GM18873 (cell line): ENCODE data around the gene DMAP1.
"Not testable (repeated sequence)": the region's sequence is repeated elsewhere in the genome, so short reads cannot be mapped to it uniquely, and the experiment has no call there.

Experiments
- ATAC-seq: cut with Tn5 transposase; IDR thresholded peaks from one replicate; pipeline ENCODE4 v1.9.1; 2021; ENCODE audit warnings: mild to moderate bottlenecking, moderate library complexity, moderate number of reproducible peaks; ENCODE audit not compliant: unreplicated experiment, low FRiP score

The DMAP1 gene

DNA sequence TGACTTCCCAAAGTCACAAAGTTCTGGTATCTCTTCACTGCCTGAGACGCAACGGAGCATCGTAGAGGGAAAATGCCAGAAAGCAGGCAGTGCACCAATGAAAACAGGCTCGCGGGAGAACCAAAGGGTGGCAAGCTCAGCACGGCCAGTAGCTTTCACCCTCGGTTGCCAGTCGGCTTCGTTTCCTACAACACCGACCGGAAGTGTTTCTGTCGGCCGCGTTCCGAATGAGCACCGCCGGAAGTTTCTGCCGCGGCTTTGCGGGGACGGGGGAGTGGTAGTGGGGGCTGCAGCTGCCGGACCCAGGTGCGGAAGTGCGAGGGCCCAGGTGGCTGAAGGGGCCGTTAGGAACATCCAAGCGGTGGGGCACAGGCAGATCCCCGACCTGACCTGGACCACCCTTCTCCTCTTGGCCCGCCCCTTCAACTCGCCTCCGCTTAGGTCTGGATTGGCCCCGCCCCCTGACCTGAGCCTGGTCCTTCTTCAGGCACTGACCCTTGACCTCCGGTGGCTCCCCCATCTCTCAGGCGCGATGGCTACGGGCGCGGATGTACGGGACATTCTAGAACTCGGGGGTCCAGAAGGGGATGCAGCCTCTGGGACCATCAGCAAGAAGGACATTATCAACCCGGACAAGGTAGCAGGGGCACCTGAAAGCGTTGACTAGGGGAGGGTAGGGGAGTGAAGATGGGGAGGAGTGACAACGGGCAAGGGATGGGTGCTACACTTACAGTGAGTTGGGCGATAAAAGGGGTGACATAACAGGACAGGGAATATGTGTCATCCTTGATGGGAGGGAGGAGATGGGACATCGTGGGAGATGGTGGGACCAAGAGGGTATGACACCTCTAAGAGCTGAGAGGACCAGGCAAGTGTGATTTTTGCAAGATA, at the start of gene DMAP1:
DMAP1 (plus strand) TSS at position 250 of the 891 bp plus-strand sequence; CDS start at position 533, 283 bp downstream.
- peak; percentile 46 for ATAC-seq

- no peak for ATAC-seq
Observed at GRCh38 chr1:44168520-44169098, 44.7 kb upstream of the DMAP1 start.

GRCh38 chr1:44170281-44170823, 42.9 kb upstream of the DMAP1 start:
- no peak for ATAC-seq

DNA sequence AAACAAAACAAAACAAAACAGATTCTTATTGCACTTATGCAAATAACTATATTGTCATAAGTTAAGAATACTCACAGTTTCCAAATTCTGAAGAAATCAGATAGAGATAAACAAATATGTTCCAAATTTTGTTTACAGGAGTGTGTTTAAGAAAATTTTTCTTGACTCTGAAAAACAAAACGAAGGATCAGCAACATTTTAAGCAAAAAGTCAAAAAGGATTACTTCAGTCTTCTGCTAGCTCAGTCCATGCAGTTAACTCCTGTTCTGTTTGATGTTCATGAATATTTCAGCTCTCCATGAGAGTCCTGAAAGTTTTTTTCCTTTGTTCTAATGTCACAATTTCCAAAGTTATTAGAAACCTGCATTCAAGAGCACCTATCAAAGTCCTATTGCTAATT, 38.6 kb upstream of the DMAP1 start:
- ATAC-seq = no peak

GRCh38 chr1:44200336-44200735, 12.9 kb upstream of the DMAP1 start:
- ATAC-seq = no peak

GRCh38 chr1:44206545-44206944, 6.7 kb upstream of the DMAP1 start:
- ATAC-seq = not testable (repeated sequence)

DNA sequence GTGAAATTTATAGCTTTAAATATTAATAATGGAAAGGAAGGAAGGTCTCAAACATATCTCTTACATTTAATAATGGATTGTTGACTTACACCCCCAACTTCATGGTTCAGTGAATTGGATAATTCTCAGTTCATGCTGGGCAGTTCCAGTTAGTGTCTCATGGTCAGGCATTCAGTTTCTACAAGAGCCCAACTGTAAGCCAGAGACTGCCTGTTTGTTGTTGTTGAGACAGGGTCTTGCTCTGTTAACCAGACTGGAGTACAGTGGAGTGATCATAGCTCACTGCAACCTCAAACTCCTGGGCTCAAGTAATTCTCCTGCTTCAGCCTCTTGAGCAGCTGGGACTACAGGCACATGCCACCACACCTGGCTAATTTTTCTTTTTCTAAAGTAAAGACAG, 5.0 kb upstream of the DMAP1 start:
- ATAC-seq = no peak

DNA sequence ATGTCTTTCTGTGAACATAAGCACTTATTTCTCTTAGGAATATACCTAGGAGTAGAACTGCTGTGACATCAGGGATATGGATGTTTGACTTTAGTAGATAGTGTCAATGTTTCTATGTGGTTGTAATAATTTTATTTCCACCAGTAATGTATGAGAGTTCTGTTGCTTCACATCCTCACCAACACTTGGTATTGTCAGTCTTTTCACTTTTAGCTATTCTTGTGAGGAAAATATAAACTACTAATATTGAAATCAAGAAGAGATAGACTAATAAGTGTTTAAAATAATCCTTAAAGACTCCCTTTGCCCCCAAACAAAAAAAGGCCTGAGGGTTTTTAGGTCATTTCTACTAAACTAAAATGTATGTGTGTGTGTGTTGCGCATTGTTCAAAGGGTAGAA, 2.7 kb upstream of the DMAP1 start:
- ATAC-seq = no peak

- no peak for ATAC-seq
Observed at GRCh38 chr1:44212355-44213221, 683 bp upstream of the DMAP1 start.

- ATAC-seq = no peak
Observed at GRCh38 chr1:44217809-44218410, 4.6 kb downstream of the DMAP1 start.

DNA sequence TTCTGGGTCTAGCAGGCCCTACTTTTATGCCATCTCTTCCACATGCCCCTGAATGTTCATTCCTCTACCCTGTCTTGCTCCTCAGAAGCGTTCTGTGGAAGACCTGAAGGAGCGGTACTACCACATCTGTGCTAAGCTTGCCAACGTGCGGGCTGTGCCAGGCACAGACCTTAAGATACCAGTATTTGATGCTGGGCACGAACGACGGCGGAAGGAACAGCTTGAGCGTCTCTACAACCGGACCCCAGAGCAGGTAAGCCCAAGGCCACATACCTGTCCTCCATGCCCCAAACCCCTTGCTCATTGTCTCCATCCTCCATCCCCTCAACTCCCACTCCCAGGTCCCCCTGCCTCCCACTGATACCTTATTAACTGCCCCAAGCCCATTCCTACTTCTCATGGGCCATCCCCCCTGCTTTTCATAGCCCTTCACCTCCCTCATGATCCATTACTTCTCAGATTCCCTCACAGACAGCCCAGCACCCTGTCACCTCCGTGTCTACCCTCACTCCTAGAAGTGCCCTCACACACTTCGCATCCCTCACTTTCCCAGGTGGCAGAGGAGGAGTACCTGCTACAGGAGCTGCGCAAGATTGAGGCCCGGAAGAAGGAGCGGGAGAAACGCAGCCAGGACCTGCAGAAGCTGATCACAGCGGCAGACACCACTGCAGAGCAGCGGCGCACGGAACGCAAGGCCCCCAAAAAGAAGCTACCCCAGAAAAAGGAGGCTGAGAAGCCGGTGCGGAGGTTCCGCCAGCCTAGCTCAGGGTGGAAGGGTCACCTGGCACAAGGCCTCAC, 5.4 kb downstream of the DMAP1 start:
- ATAC-seq = no peak

DNA sequence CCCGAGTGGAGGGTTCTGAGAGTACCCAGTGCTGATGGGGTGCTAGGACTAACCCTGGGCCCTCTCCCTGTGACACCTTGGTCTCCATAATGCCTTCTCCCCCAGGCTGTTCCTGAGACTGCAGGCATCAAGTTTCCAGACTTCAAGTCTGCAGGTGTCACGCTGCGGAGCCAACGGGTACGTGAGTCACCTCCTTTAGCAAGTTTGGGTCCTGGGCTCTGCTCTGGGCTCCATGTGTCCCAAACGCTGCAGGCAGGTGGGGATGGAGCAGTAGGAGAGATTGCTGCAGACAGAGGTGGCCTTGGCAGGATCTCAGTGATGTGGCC, 6.0 kb downstream of the DMAP1 start:
- no peak for ATAC-seq

DNA sequence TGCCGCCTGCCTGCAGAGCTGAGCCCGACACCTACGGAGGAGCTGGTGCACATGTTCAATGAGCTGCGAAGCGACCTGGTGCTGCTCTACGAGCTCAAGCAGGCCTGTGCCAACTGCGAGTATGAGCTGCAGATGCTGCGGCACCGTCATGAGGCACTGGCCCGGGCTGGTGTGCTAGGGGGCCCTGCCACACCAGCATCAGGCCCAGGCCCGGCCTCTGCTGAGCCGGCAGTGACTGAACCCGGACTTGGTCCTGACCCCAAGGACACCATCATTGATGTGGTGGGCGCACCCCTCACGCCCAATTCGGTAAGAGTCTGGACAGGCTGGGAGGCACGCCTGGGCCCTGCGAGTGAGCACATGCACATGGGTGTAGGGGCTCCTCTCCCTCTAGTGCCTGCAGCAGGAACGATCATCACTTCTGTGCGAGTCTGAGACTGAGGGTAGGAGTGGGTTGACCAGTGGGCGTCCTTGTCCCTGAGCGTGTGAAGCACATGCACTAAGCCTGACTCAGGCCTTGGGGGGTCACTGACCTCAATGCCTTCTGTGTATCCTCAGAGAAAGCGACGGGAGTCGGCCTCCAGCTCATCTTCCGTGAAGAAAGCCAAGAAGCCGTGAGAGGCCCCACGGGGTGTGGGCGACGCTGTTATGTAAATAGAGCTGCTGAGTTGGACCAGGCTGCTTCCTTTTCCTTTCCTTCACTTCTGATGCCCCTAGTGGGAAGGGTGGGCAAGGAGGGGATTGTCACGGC, 6.9 kb downstream of the DMAP1 start:
- no peak for ATAC-seq

GRCh38 chr1:44220755-44221154, 7.5 kb downstream of the DMAP1 start:
- ATAC-seq = no peak

- no peak for ATAC-seq
Observed at GRCh38 chr1:44221769-44222168, 8.5 kb downstream of the DMAP1 start.

- no peak for ATAC-seq
Observed at GRCh38 chr1:44222397-44223186, 9.3 kb downstream of the DMAP1 start.

DNA sequence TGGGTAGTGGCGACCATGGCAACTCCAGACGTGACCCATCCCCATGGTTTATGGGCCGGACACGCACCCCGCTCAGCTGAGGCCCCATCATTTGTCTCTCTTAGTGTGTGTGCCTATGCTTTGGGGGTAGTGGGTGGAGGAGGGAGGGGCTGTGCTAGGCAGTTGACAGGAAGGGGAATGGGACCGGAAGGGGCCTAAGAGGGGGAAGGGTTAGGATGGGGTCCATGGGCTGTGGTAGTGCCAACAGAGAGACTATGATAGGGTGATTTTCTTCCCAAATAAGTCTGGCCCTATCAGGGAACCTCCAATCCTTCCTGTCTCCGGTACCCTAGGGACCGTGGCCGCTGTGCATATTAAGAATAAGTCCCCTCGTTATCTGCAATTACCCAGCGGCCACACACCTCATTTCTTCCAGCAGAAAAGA, 9.9 kb downstream of the DMAP1 start:
- ATAC-seq = no peak

GRCh38 chr1:44225761-44226160, 12.5 kb downstream of the DMAP1 start:
- no peak for ATAC-seq
